Measurements from ENCODE around the gene KCNQ1OT1. TPM values are rescaled to one million over a fixed set of nuclear protein-coding genes. Genes with fewer than 3 reads are reported as not detected.
A peak's percentile ranks its signal among the peaks of the same experiment; 100 is the strongest.

Gene KCNQ1OT1
- total and polyA plus RNA-seq, 12 donors, result 0.15 to 10.6 (median 1.1) TPM

DNA sequence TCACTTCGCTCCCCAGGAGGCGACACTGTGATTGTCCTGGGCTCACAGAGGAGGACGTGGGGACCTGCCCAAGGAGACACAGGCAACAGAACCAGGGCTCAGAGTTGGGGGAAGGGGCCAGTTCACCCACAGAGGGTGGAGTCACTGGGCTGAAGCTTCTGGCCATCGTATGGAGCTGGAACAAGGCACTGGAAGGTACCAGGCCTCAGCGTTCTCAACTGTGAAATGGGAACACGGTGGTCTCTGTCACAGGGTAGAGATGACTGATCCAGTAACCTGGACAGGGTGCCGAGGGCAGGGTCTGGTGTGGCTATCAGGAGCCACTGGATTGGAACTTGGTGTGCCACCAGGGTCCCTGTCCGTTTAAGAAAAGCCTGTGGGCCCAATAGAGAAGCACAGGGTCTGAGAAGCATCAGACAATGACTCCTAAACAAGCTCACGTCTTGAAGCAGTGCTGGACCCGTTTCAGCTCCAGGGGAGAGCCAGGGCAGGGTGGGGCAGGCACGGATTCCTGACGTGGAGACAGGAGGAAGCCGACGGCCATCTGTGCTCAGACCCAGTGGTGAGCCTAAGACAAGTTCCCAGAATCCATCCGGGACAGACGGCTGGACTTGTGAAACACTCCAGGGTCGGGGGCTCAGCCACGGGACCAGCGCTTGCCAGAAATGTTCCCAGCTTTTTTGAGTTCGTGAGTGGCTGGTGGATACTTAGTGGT lies 25.0 kb upstream of the KCNQ1OT1 start:
- Histone ChIP-seq H3K4me1 (replicated peaks in 1 of 2) (no peaks in the 10 kb centered on the region), H3K9me3 (replicated peaks in 1 of 3) (no peaks in the 10 kb centered on the region), H3K27me3 (no peaks in the 10 kb centered on the region), H3K36me3 (replicated peaks in 1 of 2) (no peaks in the 10 kb centered on the region), H3K27ac (peak overlapping the region in 2 of 5 donors; percentile 63 to 79), H3K4me3 (no peak overlapping the region)
- no peak for TF ChIP-seq POLR2A (IDR thresholded peaks at IDR 0.05)
- TF ChIP-seq, protein P1, sequence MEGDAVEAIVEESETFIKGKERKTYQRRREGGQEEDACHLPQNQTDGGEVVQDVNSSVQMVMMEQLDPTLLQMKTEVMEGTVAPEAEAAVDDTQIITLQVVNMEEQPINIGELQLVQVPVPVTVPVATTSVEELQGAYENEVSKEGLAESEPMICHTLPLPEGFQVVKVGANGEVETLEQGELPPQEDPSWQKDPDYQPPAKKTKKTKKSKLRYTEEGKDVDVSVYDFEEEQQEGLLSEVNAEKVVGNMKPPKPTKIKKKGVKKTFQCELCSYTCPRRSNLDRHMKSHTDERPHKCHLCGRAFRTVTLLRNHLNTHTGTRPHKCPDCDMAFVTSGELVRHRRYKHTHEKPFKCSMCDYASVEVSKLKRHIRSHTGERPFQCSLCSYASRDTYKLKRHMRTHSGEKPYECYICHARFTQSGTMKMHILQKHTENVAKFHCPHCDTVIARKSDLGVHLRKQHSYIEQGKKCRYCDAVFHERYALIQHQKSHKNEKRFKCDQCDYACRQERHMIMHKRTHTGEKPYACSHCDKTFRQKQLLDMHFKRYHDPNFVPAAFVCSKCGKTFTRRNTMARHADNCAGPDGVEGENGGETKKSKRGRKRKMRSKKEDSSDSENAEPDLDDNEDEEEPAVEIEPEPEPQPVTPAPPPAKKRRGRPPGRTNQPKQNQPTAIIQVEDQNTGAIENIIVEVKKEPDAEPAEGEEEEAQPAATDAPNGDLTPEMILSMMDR (IDR thresholded peaks at IDR 0.05), result no peak
- WGBS, 4 donors, result 75 to 91% (median 85%) methylated on average over 17 to 20 of the region's 20 CpGs
- peak in 2 of 7 donors; percentile 63 to 67 for DNase-seq
- intact Hi-C loops (cut with DNase I), result no loop called here

DNA sequence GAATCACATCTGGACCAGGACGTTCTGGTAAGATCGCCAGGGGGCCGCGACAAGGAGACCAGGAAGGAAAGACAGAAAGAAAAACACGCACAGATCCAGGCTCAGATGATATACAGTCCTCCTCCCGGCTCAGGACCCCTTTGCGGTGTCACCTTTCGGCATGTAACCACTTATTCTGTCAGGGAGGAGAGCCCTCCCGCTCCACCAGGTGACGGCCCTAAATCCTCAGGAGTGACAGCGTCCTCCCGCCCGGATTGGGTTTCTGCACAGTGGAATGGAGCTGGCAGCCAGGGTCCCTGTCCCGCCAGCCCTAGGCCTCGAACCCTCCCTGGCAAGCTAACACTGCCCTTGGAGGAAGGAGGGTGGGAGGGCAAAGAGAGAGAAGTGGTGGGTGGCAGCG lies 24.3 kb upstream of the KCNQ1OT1 start:
- TF ChIP-seq, protein P1 (IDR thresholded peaks at IDR 0.05), result no peak
- no peak for TF ChIP-seq POLR2A (IDR thresholded peaks at IDR 0.05)
- Histone ChIP-seq H3K4me3 (no peak overlapping the region), H3K4me1 (replicated peaks in 1 of 2) (no peaks in the 10 kb centered on the region), H3K27me3 (no peaks in the 10 kb centered on the region), H3K27ac (peak overlapping the region in 2 of 5 donors; percentile 42 to 63), H3K36me3 (replicated peaks in 1 of 2) (no peaks in the 10 kb centered on the region), H3K9me3 (replicated peaks in 1 of 3) (no peaks in the 10 kb centered on the region)
- DNase-seq, result no peak
- 88 to 96% (median 92%) methylated on average over 12 to 16 of the region's 16 CpGs for WGBS, 4 donors
- intact Hi-C loops (cut with DNase I), result no loop called here

DNA sequence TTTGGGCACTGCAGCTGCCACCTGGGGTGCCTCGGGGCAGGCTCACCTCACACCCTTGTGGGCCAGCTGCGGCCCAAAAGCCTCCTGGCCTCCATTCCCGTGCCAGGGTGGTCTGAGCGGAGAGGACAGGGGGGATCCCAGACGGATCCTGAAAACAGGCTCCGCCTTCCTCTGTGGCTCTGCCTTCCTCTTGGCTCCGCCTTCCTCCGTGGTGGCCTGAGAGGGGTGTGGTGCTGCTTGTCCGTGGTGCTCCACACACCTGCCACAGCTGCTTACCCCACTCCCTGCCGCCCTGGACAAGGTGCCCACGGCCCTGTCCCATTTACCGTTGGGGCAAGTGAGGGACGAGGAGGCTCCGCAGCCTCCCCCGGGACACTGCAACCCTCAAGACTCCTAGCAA lies 23.2 kb upstream of the KCNQ1OT1 start:
- no peaks in the 10 kb centered on the region for H3K36me3 ChIP-seq (replicated peaks in 1 of 2)
- no peaks in the 10 kb centered on the region for H3K9me3 ChIP-seq (replicated peaks in 1 of 3)
- no peaks in the 10 kb centered on the region for H3K27me3 ChIP-seq
- WGBS, 4 donors, result 87 to 91% (median 89%) methylated on average over 8 to 15 of the region's 15 CpGs
- no peak for DNase-seq
- TF ChIP-seq, protein P1 (IDR thresholded peaks at IDR 0.05), result no peak
- no peak for TF ChIP-seq POLR2A (IDR thresholded peaks at IDR 0.05)
- intact Hi-C loops (cut with DNase I), result no loop called here
- no peak overlapping the region for H3K4me3 ChIP-seq
- H3K4me1 ChIP-seq (replicated peaks in 1 of 2), result no peaks in the 10 kb centered on the region
- H3K27ac ChIP-seq, result no peak overlapping the region

DNA sequence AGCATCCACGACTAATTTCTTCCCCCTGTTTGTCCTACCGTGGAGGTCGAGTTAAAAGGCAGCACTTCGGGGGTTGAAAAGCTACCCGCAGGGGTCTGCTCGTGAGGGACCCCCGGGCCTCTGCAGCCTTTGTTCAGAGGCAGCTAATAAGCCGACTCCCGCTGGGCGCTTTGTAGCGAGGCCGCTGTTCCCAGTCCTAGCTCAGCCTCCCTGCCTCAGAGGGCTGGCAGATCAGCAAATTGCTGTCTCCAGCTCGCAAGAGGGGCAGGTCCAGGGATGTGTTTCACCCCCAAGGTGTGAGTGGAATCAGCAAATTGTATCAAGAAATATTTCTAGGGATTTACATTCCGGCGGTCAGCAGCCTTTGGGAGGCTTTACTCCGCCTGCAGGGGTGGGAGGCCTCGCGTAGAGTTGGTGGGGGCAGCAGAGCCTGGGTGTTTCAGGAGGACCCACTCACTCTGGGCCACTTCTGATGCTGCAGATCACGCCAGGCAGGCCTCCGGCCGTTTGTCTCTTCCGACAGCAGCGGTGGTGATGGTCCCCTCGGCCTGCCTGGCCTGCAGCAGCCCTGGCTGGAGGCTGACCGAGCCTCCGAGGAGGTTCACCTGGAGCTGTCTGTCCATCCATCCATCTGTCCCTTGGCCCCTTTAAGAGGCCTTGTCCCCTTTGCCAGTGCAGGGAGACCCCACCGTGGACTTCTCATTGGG lies 21.6 kb upstream of the KCNQ1OT1 start:
- Histone ChIP-seq H3K27me3 (no peaks in the 10 kb centered on the region), H3K4me1 (replicated peaks in 1 of 2) (no peaks in the 10 kb centered on the region), H3K4me3 (no peak overlapping the region), H3K27ac (no peak overlapping the region), H3K9me3 (replicated peaks in 1 of 3) (no peaks in the 10 kb centered on the region), H3K36me3 (replicated peaks in 1 of 2) (no peaks in the 10 kb centered on the region)
- WGBS, 4 donors, result 89 to 91% (median 90%) methylated on average over 16 to 27 of the region's 27 CpGs
- intact Hi-C loops (cut with DNase I), result no loop called here
- TF ChIP-seq, protein P1 (IDR thresholded peaks at IDR 0.05), result no peak
- no peak for TF ChIP-seq POLR2A (IDR thresholded peaks at IDR 0.05)
- DNase-seq, result no peak

Measured in adrenal gland (tissue), 12 donors.